Activated naive CD8-positive, alpha-beta T cell treated with anti-CD3 and anti-CD28 coated beads, Interleukin-2, amount 50 U/mL, for 16 hours (primary cell): ENCODE data around the gene MFSD6.
A peak's percentile ranks its signal among the peaks of the same experiment; 100 is the strongest.

Experiments
- DNase-seq: peaks from one replicate; pipeline ENCODE4 v3.0.0-alpha.2; 2020; ENCODE audit warnings: low read depth, low spot score

The MFSD6 gene

DNA sequence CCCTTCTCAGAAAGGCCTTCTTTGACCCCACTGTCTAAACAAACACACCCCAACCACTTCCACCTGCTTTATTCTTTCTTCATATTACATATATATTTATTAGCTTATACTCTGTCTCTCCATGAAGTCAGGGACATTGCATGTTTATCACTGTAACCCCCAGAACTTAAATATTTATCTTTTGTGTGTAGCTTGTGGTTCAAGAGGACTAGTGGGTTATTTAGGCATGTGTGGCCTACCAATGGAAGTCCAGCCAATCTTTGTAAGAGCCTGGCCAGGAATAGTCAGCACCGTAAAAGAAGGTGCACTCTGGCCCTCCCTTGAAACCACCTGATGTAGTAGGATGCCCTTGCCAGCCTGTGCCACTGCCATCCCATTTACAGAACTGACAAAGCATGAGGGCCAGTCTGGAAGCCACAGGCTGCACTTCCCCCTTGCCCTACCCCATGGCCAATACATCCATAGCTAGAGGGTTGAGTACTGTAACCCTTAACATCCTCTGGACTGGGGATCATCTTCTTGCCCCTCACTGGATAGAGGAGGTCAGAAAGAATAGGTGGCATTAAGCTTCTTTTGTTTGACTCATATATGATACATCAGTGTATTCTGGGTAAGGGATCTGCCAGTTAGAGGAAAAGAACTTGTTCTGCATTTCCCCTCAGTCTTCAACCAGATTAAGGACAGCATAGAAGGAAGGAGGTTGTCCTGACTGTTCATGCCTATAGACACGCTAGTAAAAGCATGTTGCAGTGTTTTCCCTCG is 121.5 kb downstream of the MFSD6 start:
- no peak for DNase-seq

DNA sequence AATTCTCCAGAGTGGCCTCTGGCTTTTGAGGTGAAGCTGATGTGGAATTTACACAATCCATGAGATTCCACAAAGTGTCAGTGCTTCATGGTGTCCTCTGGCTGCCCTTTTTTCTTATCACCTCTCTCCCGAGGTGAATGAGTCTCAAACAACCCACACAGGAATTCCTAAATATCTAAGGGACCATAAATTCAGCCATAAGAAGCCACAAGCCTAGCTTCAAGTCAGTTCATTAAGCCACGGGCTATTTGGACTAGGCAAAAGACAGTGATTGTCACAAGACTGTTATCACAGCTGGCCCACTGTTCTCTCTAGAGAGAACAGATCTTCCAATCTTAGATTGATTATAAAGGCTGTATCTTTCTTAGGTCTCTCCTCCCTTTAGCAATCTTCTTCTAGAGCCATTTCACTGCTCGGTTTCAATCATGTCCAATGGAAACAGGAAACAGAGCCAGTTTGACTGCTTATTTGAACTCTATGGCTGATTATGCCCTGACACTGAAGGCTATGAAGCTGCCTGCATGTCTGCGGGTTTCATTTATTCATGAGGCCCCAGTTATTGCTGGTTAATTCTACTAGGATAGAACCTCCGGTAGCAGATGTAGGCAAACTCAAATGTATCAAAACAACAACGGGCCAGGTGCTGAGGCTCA is 122.2 kb downstream of the MFSD6 start:
- no peak for DNase-seq

DNA sequence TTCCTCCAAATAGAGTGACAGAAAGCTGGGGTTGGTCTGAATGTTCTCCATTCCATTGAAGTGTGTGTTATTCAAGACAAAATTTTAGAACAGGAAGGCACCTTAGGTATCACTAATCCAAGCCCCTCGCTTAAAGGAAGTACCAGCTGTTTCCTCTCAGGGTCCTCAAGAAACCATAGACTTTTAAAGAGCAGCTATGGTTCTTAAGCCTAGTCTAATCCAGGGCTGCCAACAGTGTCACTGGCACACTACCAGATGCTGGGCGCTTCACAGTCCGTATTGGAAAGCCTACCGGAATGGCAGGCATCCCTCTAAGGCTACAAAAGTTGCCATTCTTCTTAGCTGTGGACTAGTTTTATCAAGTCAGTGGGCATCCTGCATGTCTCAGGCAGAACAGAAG is 124.4 kb downstream of the MFSD6 start:
- DNase-seq, result no peak

DNA sequence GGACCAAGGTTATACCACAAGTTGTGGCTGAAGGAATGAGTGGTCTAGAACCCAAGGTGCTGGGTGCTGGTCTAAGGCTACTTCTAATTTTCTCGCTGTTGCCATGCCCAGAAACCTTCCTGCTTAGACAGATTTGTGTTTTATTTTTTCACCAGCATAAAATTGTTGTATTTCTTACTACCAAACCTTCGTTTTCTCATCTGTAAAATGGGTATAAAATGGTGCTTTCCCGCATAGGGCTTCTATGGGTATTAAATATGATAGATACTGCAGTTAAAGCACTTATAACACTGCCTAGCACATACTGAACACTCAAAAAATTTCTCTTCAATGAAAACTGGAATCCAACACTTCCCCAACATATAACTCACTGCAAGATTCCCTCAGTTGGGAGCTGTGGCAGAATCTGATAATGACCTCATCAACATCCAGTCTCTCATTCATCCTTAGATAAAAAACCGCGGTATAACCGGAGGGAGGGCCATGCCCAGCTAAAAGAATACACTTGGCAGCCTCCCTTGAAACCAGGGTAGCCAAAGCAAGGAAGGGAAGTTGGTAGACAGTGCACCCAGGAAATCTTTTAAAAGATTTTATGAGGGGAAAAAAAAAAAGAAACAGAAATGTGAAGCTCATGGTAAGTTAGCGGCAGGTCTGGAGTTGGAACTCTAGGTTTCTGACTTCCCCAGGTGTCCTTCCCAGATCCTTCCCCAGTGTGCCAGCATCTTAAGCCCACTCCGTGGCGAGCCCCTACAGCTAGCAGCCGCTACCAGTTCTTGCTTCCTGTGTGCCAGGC is 125.2 kb downstream of the MFSD6 start:
- no peak for DNase-seq

DNA sequence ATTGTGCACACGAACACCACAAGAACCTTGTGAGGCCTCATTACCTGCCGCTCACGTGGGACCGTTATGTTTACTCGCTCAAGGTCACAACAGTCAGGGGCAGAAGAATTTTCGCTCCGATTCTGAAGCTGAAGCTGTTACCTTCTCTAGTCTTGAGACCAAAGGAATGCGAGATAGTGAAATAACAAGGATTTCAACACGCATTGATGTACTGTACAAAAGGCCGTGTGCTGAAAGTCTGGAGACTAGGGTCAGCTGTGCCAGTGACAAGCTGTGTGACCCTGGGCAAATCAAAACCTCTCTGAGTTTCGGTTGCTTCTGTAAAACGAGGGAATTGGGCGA is 125.8 kb downstream of the MFSD6 start:
- DNase-seq, result peak; percentile 10

DNA sequence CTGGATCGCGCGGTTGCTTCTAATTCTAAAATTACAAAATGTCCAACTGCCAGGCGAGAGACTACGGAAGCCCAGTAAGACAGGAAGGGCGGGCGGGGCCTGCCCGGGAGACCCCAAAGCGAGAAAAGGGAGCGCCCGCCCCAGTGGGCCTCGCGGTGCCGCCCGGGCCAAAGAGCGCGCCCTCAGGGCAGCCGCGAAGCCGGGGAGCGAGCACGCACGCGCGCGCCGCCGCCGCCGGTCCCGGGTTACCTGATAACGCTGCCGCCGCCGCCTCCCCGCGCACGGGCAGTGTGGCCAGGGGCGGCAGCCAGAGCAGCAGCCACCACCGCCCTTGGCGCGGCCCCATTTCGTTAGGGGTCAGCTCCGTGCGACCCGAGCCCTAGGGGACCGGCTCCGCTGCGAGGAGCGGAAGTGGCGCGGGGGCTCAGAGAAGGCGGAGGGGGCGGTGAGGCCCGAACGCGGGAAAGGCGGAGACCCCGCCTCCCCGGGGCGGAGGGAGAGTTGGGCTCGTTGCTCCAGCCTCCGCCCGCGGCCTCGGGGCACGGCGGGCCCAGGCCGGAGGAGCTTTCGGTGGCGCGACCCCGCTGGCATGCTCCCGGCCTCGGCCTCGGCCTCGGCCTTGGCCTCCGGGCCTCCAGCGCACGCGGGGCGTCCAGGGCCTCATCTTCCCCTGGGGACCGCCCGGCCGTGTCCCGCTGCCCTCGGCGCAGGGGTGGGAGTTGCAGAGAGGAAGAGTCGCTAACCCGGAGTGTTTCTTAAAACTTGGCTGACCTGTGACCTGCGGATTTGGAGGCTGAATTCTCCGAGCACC is 126.4 kb downstream of the MFSD6 start, which contains the start of gene NEMP2:
TSS of gene NEMP2 (minus strand) at position 413 of the 811 bp plus-strand sequence. CDS start at position 346, 67 bp downstream.
- DNase-seq, result peak; percentile 68

DNA sequence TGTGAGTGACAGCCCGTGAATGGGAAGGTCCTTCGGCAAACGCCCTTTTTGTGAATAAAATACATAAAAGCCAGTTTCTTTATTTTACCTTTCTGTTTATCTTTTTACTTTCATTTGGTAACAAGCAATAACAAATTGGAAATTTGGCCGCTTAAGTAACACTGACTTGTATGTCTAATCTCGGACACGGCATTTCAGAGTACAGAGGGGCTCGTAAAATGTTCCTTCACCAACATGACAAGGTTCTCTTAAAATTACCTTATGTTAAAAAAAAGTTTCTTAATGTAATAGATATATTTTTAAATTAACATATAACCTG is 126.9 kb downstream of the MFSD6 start:
- no peak for DNase-seq

DNA sequence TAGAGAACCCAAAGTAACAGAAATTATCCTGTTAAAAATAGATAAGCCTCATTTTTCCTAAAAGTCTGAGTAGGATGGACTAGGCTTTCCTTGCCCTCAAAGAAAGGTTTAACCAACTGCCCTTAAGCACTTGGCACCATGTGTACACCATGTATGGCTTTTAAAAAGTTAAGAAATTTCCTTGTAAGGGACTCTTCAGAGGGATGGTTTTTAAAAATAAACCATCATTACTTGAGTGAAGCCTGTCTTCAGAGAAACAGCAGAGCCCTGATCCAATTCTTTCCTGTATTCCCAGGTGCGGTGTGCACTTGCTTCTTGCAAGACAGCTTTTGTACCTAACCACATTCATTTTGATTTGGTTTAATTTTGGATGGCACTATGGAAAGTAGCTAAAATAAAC is 127.4 kb downstream of the MFSD6 start:
- DNase-seq, result no peak

DNA sequence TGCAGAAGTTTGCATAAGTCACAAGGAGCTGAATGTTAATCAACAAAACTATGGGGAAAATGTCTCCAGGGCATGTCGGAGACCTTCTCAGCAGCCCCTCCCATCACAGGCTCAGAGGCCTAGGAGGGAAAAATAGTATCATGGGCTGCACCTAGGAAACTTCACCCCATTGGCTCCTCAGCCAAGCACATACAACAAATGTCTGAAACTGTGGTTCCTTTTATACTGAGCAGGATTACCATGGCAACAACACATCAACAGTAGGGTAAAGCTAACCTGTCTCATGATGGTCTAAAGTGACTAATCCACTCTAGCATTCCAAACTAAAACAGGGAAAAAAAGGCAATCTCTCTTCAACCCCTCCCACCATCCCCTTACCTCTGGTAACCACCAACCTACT is 129.6 kb downstream of the MFSD6 start:
- DNase-seq, result no peak

DNA sequence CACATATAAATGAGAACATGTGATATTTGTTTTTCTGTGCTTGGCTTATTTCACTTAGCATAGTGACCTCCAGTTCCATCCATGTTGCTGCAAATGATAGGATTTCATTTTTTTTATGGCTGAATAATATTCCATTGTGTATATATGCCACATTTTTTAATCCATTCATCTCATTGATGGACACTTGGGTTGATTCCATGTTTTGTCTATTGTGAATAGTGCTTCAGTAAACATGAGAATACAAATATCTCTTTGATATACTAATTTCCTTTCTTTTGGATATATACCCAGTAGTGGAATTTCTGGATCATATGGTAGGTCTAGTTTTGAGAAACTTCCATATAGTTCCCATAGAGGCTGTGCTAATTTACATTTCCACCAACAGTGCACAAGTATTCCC is 130.0 kb downstream of the MFSD6 start:
- DNase-seq, result no peak

DNA sequence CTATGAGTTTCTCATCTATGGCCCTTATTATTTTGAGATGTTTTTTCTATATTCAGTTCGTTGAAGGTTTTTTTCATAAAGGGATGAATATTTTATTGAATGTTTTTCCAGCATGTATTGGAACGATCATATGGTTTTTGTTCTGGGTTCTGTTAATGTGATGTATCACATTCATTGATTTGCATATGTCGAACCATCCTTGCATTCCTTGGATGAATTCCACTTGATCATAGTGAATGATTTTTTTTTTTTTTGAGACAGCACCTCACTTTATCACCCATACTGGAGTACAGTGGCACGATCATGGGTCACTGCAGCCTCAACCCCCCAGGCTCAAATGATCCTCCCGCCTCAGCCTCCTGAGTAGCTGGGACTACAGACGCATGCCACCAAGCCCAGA is 131.9 kb downstream of the MFSD6 start:
- no peak for DNase-seq

DNA sequence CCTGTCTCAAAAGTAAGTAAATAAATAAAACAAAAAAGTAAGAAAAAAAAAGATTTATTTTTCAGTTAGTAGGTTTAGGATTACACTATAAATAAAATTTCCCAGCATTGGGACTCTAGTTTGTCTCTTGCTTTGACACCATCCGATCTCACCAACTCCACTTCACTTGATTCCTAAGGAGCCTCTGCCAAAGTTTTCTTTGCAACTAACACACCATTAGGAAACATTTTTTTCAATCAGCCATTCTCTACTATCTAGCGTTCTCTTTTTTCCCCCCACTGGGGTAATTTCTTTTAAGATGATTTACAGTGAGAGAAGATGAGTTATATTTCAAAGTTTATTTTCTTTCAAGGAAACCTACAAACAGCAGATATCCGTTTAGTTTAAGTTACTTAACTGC is 136.9 kb downstream of the MFSD6 start:
- no peak for DNase-seq

DNA sequence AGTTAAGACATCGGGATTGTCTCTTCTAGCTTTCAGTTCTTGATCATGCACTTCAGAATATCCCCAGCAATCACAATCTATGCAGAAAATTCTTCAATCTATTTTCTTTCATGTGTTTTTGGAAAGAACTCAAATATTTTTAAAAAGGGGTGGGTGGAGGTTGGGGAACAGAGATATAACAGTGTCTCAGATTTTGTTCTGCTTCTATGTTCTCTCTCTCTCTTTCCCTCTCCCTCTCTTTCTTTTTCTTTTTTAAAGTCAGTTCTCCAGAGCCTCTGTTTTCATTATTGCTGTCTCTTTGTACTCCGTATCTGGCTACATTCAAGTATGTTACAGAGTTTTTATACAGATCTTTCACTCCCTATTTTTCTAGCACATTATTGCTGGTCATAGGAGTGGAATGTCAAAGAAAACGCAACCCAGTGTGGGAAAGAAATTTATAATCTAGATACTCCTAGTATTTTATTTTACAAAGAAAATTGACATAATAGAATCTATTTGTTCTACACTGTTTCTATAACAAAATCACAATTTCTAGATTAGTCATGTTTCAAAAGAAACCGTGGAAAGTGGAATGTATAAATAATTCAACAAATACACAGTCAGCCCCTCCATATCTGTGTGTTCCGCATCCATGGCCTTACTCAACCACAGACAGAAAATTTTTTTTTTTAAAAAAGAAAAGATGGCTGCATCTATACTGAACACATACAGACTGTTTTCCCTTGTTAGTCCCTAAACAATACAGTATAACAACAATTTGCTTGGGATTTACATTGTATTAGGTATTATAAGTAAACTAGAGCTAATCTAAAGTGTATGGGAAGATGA is 137.6 kb downstream of the MFSD6 start:
- DNase-seq, result no peak

DNA sequence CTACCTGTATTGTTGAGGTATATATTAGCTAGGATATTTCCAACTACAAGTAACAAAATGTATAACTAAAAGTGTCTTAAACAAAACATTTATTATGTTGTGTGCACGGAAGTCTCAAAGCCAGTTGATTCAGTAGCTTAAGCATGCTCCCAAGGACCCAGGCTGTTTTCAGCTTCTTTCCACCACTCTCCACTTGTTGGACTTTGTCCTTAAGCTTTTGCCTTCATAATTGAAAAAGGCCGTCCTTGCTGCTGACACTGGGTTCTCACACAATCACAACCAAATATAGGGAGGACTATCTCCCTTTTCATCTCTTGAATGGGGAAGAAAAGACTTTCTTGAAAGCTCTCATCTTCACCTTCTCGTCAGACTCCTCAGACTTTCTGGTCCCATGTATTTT is 138.6 kb downstream of the MFSD6 start:
- no peak for DNase-seq

DNA sequence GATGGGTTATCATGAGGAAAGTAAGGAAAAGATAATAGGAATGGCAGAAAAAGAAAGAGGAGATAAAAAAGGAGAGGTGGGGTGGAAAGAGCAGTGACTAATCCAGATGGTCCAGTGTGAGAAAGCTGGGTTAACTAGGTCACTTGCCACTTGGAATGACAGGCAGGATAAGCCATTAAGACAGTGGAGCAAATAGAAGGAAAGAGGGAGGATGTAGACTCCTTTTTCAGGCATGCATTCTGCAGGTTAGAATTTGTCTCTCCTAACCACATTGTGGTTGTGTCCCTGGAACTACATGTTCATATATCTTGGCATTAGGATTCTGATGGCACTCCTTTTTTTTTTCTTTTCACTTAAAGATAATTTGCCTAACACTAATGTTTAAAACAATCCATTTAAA is 139.7 kb downstream of the MFSD6 start:
- no peak for DNase-seq

DNA sequence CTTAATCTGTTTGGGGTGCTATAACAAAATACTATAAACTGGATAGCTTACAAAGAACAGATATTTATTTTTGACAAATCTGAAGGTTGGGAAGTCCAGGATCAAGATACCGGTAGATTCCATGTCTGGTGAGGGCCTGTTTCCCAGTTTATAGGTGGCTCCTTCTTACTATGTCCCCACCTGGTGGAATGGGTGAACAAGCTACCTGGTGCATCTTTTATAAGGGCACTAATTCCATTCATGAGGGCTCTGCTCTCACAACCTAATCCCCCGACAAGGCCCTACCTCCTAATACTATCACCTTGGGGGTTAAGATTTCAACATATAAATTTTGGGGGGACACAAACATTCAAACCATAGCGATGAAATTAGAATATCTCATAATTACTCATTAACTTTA is 142.0 kb downstream of the MFSD6 start:
- DNase-seq, result no peak
